Measurements from ENCODE around the gene LRRN2. TPM values are rescaled to one million over a fixed set of nuclear protein-coding genes. Genes with fewer than 3 reads are reported as not detected.
A peak's percentile ranks its signal among the peaks of the same experiment; 100 is the strongest.

LRRN2 gene
- not detected in 2 replicates for polyA plus RNA-seq (2012; rRNA removed)
- not detected in 2 replicates for polyA plus RNA-seq (2012; cell fraction: cytosol; rRNA removed)
- not detected in 2 replicates for polyA plus RNA-seq (2012; cell fraction: nucleus; rRNA removed)

DNA sequence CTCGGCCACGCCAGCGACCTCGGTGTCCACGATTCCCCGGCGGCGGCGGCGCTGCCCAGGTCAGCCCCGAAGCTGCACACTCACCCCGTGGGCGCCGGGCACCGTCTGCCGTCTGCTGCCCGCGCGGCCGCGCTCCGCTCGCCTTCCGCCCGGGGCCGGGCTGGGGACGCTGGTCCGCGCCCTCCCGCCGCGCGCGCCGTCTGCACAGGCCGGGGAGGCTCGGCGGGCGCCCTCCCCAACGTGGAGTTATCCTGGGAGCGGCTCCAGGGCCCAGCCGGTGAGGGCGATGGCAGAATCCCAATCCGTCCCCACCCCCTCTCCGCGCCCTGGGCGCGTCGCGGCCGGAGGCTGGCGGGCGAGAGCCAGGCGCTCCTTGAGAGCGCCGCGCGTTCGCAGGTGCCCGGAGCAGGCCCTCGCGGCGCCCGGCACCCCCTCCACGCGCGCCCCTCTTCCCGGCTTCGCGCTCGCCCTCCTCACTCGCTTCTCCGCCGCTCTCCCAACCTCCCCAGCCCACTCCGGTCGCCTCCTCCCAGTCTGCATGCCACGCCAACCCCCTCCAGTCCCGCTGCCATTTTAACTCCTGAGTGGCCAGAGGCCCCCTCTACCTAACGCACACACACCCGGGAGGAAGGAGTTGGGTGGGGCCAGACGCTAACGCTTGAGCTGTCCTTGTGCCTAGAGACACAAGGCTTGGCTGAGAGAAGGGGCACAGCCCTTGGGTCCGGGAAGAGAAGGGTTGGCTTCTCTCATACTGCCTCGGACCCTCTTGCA is at the start of gene LRRN2:
Gene LRRN2 (minus strand): TSS at position 503 of the 771 bp plus-strand sequence. CDS start 65,746 bp downstream, outside the sequence.
- H3K4me2 ChIP-seq: no peak within 1 kb of the TSS
- H3F3A ChIP-seq (replicated peaks; ENCODE audit: insufficient read depth): no peaks in the 10 kb centered on the region
- no peaks in the 10 kb centered on the region for H3K36me3 ChIP-seq (replicated peaks in 1 of 2; ENCODE audit: control insufficient read depth in 1 of 2, insufficient read depth in 2 of 2, low read length in 1 of 2)
- H3K4me1 ChIP-seq (ENCODE audit: control insufficient read depth in 1 of 2, insufficient read depth in 2 of 2, low read depth in 1 of 2, low read length in 1 of 2): peaks cover 0 to 8% of the 10 kb centered on the region in 2 experiments; a peak in 1 of 4 replicates
- no peaks in the 10 kb centered on the region for H3K9me2 ChIP-seq
- peak; percentile 85 for DNase-seq
- H2AFZ ChIP-seq (ENCODE audit: low read depth): no peak within 1 kb of the TSS
- no peak for TF ChIP-seq ELF1 (IDR thresholded peaks at IDR 0.05)
- TF ChIP-seq RAD21 (IDR thresholded peaks at IDR 0.05; ENCODE audit: low read length): no peak
- no peak for TF ChIP-seq ZBTB33 (IDR thresholded peaks at IDR 0.05; ENCODE audit: borderline replicate concordance, low read depth)
- no peak for TF ChIP-seq RXRA (IDR thresholded peaks at IDR 0.05; ENCODE audit: borderline replicate concordance, low read depth)
- no peak for TF ChIP-seq CHD2 (IDR thresholded peaks at IDR 0.05; ENCODE audit: low read length, partially characterized antibody)
- no peak for TF ChIP-seq NFIC (IDR thresholded peaks at IDR 0.05; ENCODE audit: borderline replicate concordance)
- no peak for TF ChIP-seq FOXJ3 (CRISPR knock-in tag; IDR thresholded peaks at IDR 0.05)
- TF ChIP-seq, protein P1, sequence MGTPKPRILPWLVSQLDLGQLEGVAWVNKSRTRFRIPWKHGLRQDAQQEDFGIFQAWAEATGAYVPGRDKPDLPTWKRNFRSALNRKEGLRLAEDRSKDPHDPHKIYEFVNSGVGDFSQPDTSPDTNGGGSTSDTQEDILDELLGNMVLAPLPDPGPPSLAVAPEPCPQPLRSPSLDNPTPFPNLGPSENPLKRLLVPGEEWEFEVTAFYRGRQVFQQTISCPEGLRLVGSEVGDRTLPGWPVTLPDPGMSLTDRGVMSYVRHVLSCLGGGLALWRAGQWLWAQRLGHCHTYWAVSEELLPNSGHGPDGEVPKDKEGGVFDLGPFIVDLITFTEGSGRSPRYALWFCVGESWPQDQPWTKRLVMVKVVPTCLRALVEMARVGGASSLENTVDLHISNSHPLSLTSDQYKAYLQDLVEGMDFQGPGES (IDR thresholded peaks at IDR 0.05; ENCODE audit: low read depth, low read length): no peak
- TF ChIP-seq POLR2AphosphoS5 (IDR thresholded peaks at IDR 0.05; ENCODE audit: low read depth, low read length): no peak
- TF ChIP-seq JUND (IDR thresholded peaks at IDR 0.05): no peak
- TF ChIP-seq GATA2 (CRISPR knock-in tag; IDR thresholded peaks at IDR 0.05): no peak
- TF ChIP-seq SIN3A (IDR thresholded peaks at IDR 0.05; ENCODE audit: borderline replicate concordance, low read depth, low read length): no peak
- TF ChIP-seq RCOR1 (IDR thresholded peaks at IDR 0.05; ENCODE audit: low read length): no peak
- TF ChIP-seq USF2 (IDR thresholded peaks at IDR 0.05; ENCODE audit: borderline replicate concordance, low read depth, low read length): no peak
- TF ChIP-seq MXI1 (IDR thresholded peaks at IDR 0.05; ENCODE audit: low read depth, low read length): no peak
- TF ChIP-seq NRF1 (IDR thresholded peaks at IDR 0.05; ENCODE audit: low read depth, low read length): no peak
- TF ChIP-seq, protein P2, sequence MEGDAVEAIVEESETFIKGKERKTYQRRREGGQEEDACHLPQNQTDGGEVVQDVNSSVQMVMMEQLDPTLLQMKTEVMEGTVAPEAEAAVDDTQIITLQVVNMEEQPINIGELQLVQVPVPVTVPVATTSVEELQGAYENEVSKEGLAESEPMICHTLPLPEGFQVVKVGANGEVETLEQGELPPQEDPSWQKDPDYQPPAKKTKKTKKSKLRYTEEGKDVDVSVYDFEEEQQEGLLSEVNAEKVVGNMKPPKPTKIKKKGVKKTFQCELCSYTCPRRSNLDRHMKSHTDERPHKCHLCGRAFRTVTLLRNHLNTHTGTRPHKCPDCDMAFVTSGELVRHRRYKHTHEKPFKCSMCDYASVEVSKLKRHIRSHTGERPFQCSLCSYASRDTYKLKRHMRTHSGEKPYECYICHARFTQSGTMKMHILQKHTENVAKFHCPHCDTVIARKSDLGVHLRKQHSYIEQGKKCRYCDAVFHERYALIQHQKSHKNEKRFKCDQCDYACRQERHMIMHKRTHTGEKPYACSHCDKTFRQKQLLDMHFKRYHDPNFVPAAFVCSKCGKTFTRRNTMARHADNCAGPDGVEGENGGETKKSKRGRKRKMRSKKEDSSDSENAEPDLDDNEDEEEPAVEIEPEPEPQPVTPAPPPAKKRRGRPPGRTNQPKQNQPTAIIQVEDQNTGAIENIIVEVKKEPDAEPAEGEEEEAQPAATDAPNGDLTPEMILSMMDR (IDR thresholded peaks at IDR 0.05): no peak
- TF ChIP-seq EP300 (IDR thresholded peaks at IDR 0.05; ENCODE audit: borderline replicate concordance in 1 of 2, low read depth in 1 of 2, low read length in 1 of 2): no peak
- no peak for TF ChIP-seq PBX3 (IDR thresholded peaks at IDR 0.05)
- no peak for TF ChIP-seq MEF2A (IDR thresholded peaks at IDR 0.05; ENCODE audit: borderline replicate concordance, low read depth)
- no peak within 1 kb of the TSS for H3K9ac ChIP-seq
- CTCF ChIA-PET: interaction anchor here (0.6 to 4.4 kb wide), 10 partner anchors 8 to 122 kb away, joined by 3 to 25 read pairs (median 4); no protein-coding TSS in a partner anchor
- no peak within 1 kb of the TSS for H3K27ac ChIP-seq (ENCODE audit: low read depth in 2 of 2, low read length in 1 of 2)
- POLR2A ChIA-PET: no interaction called here
- no peaks in the 10 kb centered on the region for H3K79me2 ChIP-seq (ENCODE audit: insufficient read depth)
- H3K9me3 ChIP-seq: no peaks in the 10 kb centered on the region
- H3K4me3 ChIP-seq (ENCODE audit: low read depth in 2 of 2, low read length in 1 of 2): peak within 1 kb of the TSS in 1 of 2 experiments; percentile 24; a peak in 2 of 4 replicates
- H4K20me1 ChIP-seq (ENCODE audit: insufficient read depth): no peaks in the 10 kb centered on the region
- 7% methylated on average over 28 of the region's 84 CpGs for WGBS (ENCODE audit: low lambda C conversion rate)
- H3K27me3 ChIP-seq (ENCODE audit: insufficient read depth): peaks cover 33% of the 10 kb centered on the region
